ENCODE data around the gene STXBP5.

Gene STXBP5

GRCh38 chr6:147401779-147402178, 197.6 kb downstream of the STXBP5 start:
- no peak for DNase-seq (ENCODE audit: extremely low spot score)
- TF ChIP-seq, protein P1, sequence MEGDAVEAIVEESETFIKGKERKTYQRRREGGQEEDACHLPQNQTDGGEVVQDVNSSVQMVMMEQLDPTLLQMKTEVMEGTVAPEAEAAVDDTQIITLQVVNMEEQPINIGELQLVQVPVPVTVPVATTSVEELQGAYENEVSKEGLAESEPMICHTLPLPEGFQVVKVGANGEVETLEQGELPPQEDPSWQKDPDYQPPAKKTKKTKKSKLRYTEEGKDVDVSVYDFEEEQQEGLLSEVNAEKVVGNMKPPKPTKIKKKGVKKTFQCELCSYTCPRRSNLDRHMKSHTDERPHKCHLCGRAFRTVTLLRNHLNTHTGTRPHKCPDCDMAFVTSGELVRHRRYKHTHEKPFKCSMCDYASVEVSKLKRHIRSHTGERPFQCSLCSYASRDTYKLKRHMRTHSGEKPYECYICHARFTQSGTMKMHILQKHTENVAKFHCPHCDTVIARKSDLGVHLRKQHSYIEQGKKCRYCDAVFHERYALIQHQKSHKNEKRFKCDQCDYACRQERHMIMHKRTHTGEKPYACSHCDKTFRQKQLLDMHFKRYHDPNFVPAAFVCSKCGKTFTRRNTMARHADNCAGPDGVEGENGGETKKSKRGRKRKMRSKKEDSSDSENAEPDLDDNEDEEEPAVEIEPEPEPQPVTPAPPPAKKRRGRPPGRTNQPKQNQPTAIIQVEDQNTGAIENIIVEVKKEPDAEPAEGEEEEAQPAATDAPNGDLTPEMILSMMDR (IDR thresholded peaks at IDR 0.05; ENCODE audit: control extremely low read depth, extremely low read depth, low read depth, missing control alignments) = no peak
- ChIA-PET CTCF (no interaction called here), POLR2A (no interaction called here)

GRCh38 chr6:147406783-147407182, 202.6 kb downstream of the STXBP5 start:
- TF ChIP-seq, protein P1 (IDR thresholded peaks at IDR 0.05; ENCODE audit: control extremely low read depth, extremely low read depth, low read depth, missing control alignments) = no peak
- no peak for DNase-seq (ENCODE audit: extremely low spot score)
- POLR2A ChIA-PET = no interaction called here
- CTCF ChIA-PET = interaction anchor here (1.2 kb wide), 1 partner anchor 9 kb away, joined by 3 read pairs; no protein-coding TSS in a partner anchor

GRCh38 chr6:147407571-147407970, 203.4 kb downstream of the STXBP5 start:
- TF ChIP-seq, protein P1 (IDR thresholded peaks at IDR 0.05; ENCODE audit: control extremely low read depth, extremely low read depth, low read depth, missing control alignments) = no peak
- ChIA-PET CTCF (interaction anchor here (0.8 kb wide), 1 partner anchor 11 kb away, joined by 4 read pairs; no protein-coding TSS in a partner anchor), POLR2A (no interaction called here)
- no peak for DNase-seq (ENCODE audit: extremely low spot score)

GRCh38 chr6:147416622-147417021, 212.4 kb downstream of the STXBP5 start:
- POLR2A ChIA-PET = no interaction called here
- CTCF ChIA-PET = interaction anchor here (0.5 to 1.5 kb wide), 3 partner anchors 25 to 432 kb away, joined by 3 to 4 read pairs (median 3); no protein-coding TSS in a partner anchor
- TF ChIP-seq, protein P1 (IDR thresholded peaks at IDR 0.05; ENCODE audit: control extremely low read depth, extremely low read depth, low read depth, missing control alignments) = no peak
- DNase-seq (ENCODE audit: extremely low spot score) = no peak

GRCh38 chr6:147417954-147418353, 213.7 kb downstream of the STXBP5 start:
- ChIA-PET POLR2A (no interaction called here), CTCF (interaction anchor here (1.0 to 1.4 kb wide), 2 partner anchors 9 to 12 kb away, joined by 3 read pairs; no protein-coding TSS in a partner anchor)
- TF ChIP-seq, protein P1 (IDR thresholded peaks at IDR 0.05; ENCODE audit: control extremely low read depth, extremely low read depth, low read depth, missing control alignments) = no peak
- no peak for DNase-seq (ENCODE audit: extremely low spot score)

DNA sequence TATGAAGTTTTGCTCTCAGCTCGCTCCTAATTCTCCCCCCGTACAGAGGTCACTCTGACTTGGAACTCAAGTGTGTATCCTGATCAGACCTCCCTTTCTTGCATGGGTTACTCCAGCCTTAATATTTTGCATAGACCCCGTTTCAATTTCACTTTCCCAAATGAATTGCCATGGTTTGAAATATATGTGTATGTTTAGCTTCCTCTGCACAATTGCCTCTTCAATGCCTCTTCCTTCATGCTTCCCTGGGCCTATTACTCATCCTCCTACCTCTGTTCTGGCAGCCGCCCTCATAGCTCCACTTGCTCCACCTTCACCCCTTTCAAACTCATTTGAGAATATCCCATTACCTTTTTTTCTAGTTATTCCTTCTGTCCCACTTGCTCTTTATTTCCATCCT, 214.3 kb downstream of the STXBP5 start:
- ChIA-PET POLR2A (no interaction called here), CTCF (interaction anchor here (1.0 to 1.4 kb wide), 3 partner anchors 10 to 735 kb away, joined by 3 read pairs; no protein-coding TSS in a partner anchor)
- TF ChIP-seq, protein P1 (IDR thresholded peaks at IDR 0.05; ENCODE audit: control extremely low read depth, extremely low read depth, low read depth, missing control alignments) = no peak
- DNase-seq (ENCODE audit: extremely low spot score) = no peak
